GM19397 (cell line): Measurements from ENCODE around the gene MIPOL1.
"Not testable (repeated sequence)": the region's sequence is repeated elsewhere in the genome, so short reads cannot be mapped to it uniquely, and the experiment has no call there.

Source experiments
- ATAC-seq: cut with Tn5 transposase; IDR thresholded peaks from one replicate; pipeline ENCODE4 v1.9.1; 2021; ENCODE audit warnings: mild to moderate bottlenecking, moderate library complexity; ENCODE audit not compliant: unreplicated experiment

MIPOL1 gene

GRCh38 chr14:37197421-37198272, at the start of gene MIPOL1:
MIPOL1 (plus strand) TSS chr14:37197937; CDS start chr14:37247889, 49,952 bp downstream.
- ATAC-seq, result no peak

GRCh38 chr14:37150414-37150813, 47.3 kb upstream of the MIPOL1 start:
- no peak for ATAC-seq

- no peak for ATAC-seq
These were observed 44.7 kb upstream of the MIPOL1 start for GRCh38 chr14:37153005-37153404.

GRCh38 chr14:37153483-37153882, 44.3 kb upstream of the MIPOL1 start:
- no peak for ATAC-seq

GRCh38 chr14:37157987-37158386, 39.8 kb upstream of the MIPOL1 start:
- ATAC-seq, result no peak

- not testable (repeated sequence) for ATAC-seq
These were observed 35.4 kb upstream of the MIPOL1 start for GRCh38 chr14:37162307-37162706.

GRCh38 chr14:37165794-37166193, 31.9 kb upstream of the MIPOL1 start:
- ATAC-seq, result no peak

- ATAC-seq, result no peak
These were observed 30.3 kb upstream of the MIPOL1 start for GRCh38 chr14:37167151-37168047.

GRCh38 chr14:37168721-37169120, 29.0 kb upstream of the MIPOL1 start:
- no peak for ATAC-seq

- no peak for ATAC-seq
These were observed 27.5 kb upstream of the MIPOL1 start for GRCh38 chr14:37170237-37170636.

- ATAC-seq, result no peak
These were observed 26.7 kb upstream of the MIPOL1 start for GRCh38 chr14:37170993-37171392.

- no peak for ATAC-seq
These were observed 26.1 kb upstream of the MIPOL1 start for GRCh38 chr14:37171678-37172023.

- no peak for ATAC-seq
These were observed 25.5 kb upstream of the MIPOL1 start, which contains the start of gene SLC25A21 for GRCh38 chr14:37172024-37172869. SLC25A21 (minus strand) TSS chr14:37172606.

- ATAC-seq, result no peak
These were observed 24.7 kb upstream of the MIPOL1 start for GRCh38 chr14:37172936-37173614.

GRCh38 chr14:37179896-37180502, 17.7 kb upstream of the MIPOL1 start:
- no peak for ATAC-seq

- ATAC-seq, result not testable (repeated sequence)
These were observed 16.9 kb upstream of the MIPOL1 start for GRCh38 chr14:37180886-37181285.

- ATAC-seq, result no peak
These were observed 16.3 kb upstream of the MIPOL1 start for GRCh38 chr14:37181441-37181840.

- ATAC-seq, result not testable (repeated sequence)
These were observed 13.2 kb upstream of the MIPOL1 start for GRCh38 chr14:37184520-37184919.

GRCh38 chr14:37185670-37186069, 12.1 kb upstream of the MIPOL1 start:
- ATAC-seq, result no peak

- no peak for ATAC-seq
These were observed 10.9 kb upstream of the MIPOL1 start for GRCh38 chr14:37186865-37187264.
